Activated CD4-positive, alpha-beta T cell treated with anti-CD3 and anti-CD28 coated beads, Interleukin-10, Interleukin-2, amounts not matched to agents 100 ng/mL and 50 ng/mL, durations not matched to agents 16 hours and 8 hours (primary cell): ENCODE results near the gene ZNF587B.
"Not testable (repeated sequence)": the region's sequence is repeated elsewhere in the genome, so short reads cannot be mapped to it uniquely, and the experiment has no call there.

Experiments used
- DNase-seq: peaks from one replicate; pipeline ENCODE4 v3.0.0-alpha.2; 2020

Gene ZNF587B

GRCh38 chr19:57873883-57874799 is 44.0 kb downstream of the ZNF587B start:
- DNase-seq = not testable (repeated sequence)

- DNase-seq = no peak
Measured at GRCh38 chr19:57886046-57886445, 55.9 kb downstream of the ZNF587B start.

- DNase-seq = no peak
Measured at GRCh38 chr19:57887195-57887941, 57.3 kb downstream of the ZNF587B start.

GRCh38 chr19:57888107-57888559 is 58.0 kb downstream of the ZNF587B start:
- no peak for DNase-seq

GRCh38 chr19:57888560-57889231 is 58.6 kb downstream of the ZNF587B start, which contains the start of gene ZNF814:
TSS of gene ZNF814 (minus strand) at chr19:57889037. CDS start at chr19:57888802, 235 bp downstream.
- peak; percentile 83 for DNase-seq

GRCh38 chr19:57890706-57891105 is 60.6 kb downstream of the ZNF587B start:
- not testable (repeated sequence) for DNase-seq
